Naive thymus-derived CD4-positive, alpha-beta T cell (primary cell): ENCODE data around the gene FARP2. TPM values are rescaled to one million over a fixed set of nuclear protein-coding genes. Genes with fewer than 3 reads are reported as not detected.
"Not testable (repeated sequence)": the region's sequence is repeated elsewhere in the genome, so short reads cannot be mapped to it uniquely, and the experiment has no call there.

Source experiments
- ATAC-seq: fragments of 150-1000 bp; cut with Tn5 transposase; 2 replicates; pipeline ENCODE4 v1.10.0; 2021; ENCODE audit warnings: mild to moderate bottlenecking, moderate library complexity
- CTCF ChIA-PET: fragments of 350-600 bp; sonication (Branson Sonifier 250); formaldehyde crosslinking; loops from one replicate; lab custom pipeline; 2021; ENCODE audit warnings: antibody characterized with exemption; lab: Charles Lee
- POLR2A ChIA-PET: fragments of 350-600 bp; sonication (Branson Sonifier 250); formaldehyde crosslinking; loops from one replicate; lab custom pipeline; 2021; ENCODE audit warnings: antibody characterized with exemption, inconsistent platforms; lab: Charles Lee
- DNase-seq, 9 donors: peaks; one replicate each; pipeline versions ENCODE4 v3.0.0 to v3.0.0-alpha.2; 2020 to 2022; ENCODE audit warnings: mixed read lengths in 1 of 9
- H3K27ac ChIP-seq: one replicate; pipeline ENCODE4 v1.7.0; 2013; ENCODE audit warnings: mild to moderate bottlenecking, low read depth, low read length, moderate library complexity
- H3K27me3 ChIP-seq, 2 donors: one replicate each; pipeline ENCODE4 v1.7.0; 2013; ENCODE audit warnings: low read length in 2 of 2, mild to moderate bottlenecking in 2 of 2, moderate library complexity in 2 of 2; ENCODE audit not compliant: control insufficient read depth in 2 of 2, insufficient read depth in 2 of 2
- H3K36me3 ChIP-seq, 3 experiments: 1 replicate in 2 of 3; 2 replicates in 1 of 3; pipeline ENCODE4 v1.7.0; 2013; ENCODE audit warnings: low read length in 3 of 3, mild to moderate bottlenecking in 3 of 3, moderate library complexity in 1 of 3; ENCODE audit not compliant: insufficient read depth in 3 of 3, control insufficient read depth in 2 of 3
- H3K4me1 ChIP-seq, 2 donors: one replicate each; pipeline ENCODE4 v1.7.0; 2013; ENCODE audit warnings: low read length in 2 of 2, mild to moderate bottlenecking in 2 of 2, moderate library complexity in 1 of 2; ENCODE audit not compliant: control insufficient read depth in 2 of 2, insufficient read depth in 2 of 2
- H3K4me3 ChIP-seq: 2 replicates; pipeline ENCODE4 v1.7.0; 2013; ENCODE audit warnings: mild to moderate bottlenecking, low read length
- H3K9me3 ChIP-seq, 3 experiments: 1 replicate in 2 of 3; 2 replicates in 1 of 3; pipeline ENCODE4 v1.7.0; 2013; ENCODE audit warnings: low read length in 3 of 3; ENCODE audit not compliant: control insufficient read depth in 2 of 3
- H3K27ac Mint-ChIP-seq, 9 donors: one replicate each; pipeline ENCODE4 v1.8.0; 2020 to 2022; ENCODE audit warnings: mixed read lengths in 9 of 9, mild to moderate bottlenecking in 8 of 9, moderate library complexity in 5 of 9, inconsistent platforms in 2 of 9
- H3K27me3 Mint-ChIP-seq, 5 donors: one replicate each; pipeline ENCODE4 v1.8.0; 2021 to 2022; ENCODE audit warnings: mixed read lengths in 5 of 5, mild to moderate bottlenecking in 1 of 5
- H3K36me3 Mint-ChIP-seq, 5 donors: one replicate each; pipeline ENCODE4 v1.8.0; 2020 to 2022; ENCODE audit warnings: mixed read lengths in 5 of 5, mild to moderate bottlenecking in 3 of 5, inconsistent platforms in 1 of 5
- H3K4me1 Mint-ChIP-seq, 7 donors: one replicate each; pipeline ENCODE4 v1.8.0; 2020 to 2022; ENCODE audit warnings: mixed read lengths in 7 of 7, mild to moderate bottlenecking in 3 of 7, inconsistent platforms in 1 of 7
- H3K4me3 Mint-ChIP-seq, 10 donors: one replicate each; pipeline ENCODE4 v1.8.0; 2020 to 2022; ENCODE audit warnings: mild to moderate bottlenecking in 10 of 10, mixed read lengths in 10 of 10, moderate library complexity in 6 of 10, inconsistent platforms in 2 of 10
- H3K9me3 Mint-ChIP-seq, 11 donors: one replicate each; pipeline ENCODE4 v1.8.0; 2020 to 2022; ENCODE audit warnings: mixed read lengths in 11 of 11, mild to moderate bottlenecking in 4 of 11, inconsistent platforms in 1 of 11, moderate library complexity in 1 of 11
- intact Hi-C, 2 donors: fragments of 100-400 bp; cut with micrococcal nuclease; formaldehyde crosslinking; loops; one replicate each; pipeline ENCODE4 v1.15.1; 2023
- polyA plus RNA-seq, 2 donors: library from polyadenylated mRNA; unstranded; fragments of 300-500 nt; fragmentation: Illumina TruSeq; gene quantifications; one replicate each; pipeline ENCODE4 v1.2.3, GENCODE V29; 2021
- total RNA-seq, 6 experiments: library from RNA in 5 of 6; stranded (reverse) in 5 of 6; gene quantifications; 1 replicate in 5 of 6; 2 replicates in 1 of 6; pipeline ENCODE4 v1.2.3 and lab custom pipeline; 2021 to 2026

FARP2 gene
- total and polyA plus RNA-seq, 7 experiments from 2014 or later = 6.2 to 31.0 (median 19.5) TPM

DNA sequence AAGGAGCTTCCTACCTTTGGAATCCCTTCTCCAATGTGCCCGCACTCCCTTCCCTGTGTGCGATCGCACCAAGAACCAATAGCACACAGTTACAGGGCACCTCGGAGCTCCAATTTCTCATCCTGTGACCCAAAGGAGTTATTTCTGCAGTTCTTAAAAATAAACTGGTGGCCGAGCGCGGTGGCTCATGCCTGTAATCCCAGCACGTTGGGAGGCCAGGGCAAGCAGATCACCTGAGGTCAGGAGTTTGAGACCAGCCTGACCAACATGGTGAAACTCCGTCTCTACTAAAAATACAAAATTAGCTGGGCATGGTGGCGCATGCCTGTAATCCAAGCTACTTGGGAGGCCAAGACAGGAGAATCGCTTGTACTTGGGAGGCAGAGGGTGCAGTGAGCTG, 150.2 kb downstream of the FARP2 start:
- POLR2A ChIA-PET = interaction anchor here (0.7 to 1.0 kb wide), 2 partner anchors 19 to 51 kb away, joined by 3 to 4 read pairs; no protein-coding TSS in a partner anchor
- Mint-ChIP-seq H3K4me1 (peaks cover 17 to 33% (median 24%) of the 10 kb centered on the region in 7 donors), H3K4me3 (peak overlapping the region in 6 of 10 donors; percentile 5 to 92 (median 81))
- H3K27ac ChIP-seq, H3K27me3 Mint-ChIP-seq, CTCF ChIA-PET, H3K27ac Mint-ChIP-seq, H3K27me3 ChIP-seq, H3K4me3 ChIP-seq, H3K36me3 Mint-ChIP-seq, H3K9me3 ChIP-seq, H3K9me3 Mint-ChIP-seq, DNase-seq, ATAC-seq: not testable (repeated sequence)
- H3K4me1 ChIP-seq = peaks cover 7 to 16% of the 10 kb centered on the region in 2 donors
- intact Hi-C loops = loop anchor here (5.0 to 10.0 kb wide), 3 partner anchors 359 to 1479 kb away; partner anchors contain the start of genes DUSP28 (in 1 of the 2), NDUFA10 (in 1 of the 2), PASK (in 1 of the 2) and RNPEPL1 (in 1 of the 2)
- H3K36me3 ChIP-seq = peaks cover 0 to 17% (median 0%) of the 10 kb centered on the region in 3 experiments

DNA sequence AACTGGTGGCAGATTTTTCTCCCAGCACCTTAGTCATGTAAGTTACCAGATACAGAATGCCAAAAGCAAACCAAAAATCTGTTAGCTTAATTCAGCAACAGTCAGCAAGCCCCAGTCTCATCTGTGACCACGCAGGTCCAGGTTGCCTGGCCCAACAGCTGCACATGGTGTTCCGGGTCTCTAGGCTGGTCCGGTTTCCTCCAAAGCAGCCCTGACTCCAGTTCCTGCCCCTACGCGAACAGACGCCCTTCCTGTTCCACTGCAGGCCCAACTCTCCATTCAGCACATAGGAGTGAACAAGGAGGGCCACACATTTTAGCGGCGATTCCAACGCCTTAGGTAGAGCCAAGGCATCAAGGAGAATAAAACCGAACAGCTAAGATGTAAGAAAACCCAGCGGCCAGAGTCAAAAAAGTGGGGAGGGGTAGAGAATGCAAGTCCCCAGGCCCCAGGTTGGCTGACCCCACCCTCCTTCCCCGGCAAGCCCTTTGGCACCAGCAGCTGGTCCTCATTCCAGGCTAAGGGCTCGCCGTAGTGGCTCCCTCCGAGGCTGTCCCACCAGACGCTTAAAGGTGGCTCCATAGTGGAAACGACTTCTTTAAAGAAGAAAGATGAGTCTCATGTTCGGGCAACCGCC, 150.8 kb downstream of the FARP2 start:
- ATAC-seq (no peak), DNase-seq (no peak)
- H3K4me1 ChIP-seq = peaks cover 7 to 16% of the 10 kb centered on the region in 2 donors
- peaks cover 0 to 1% (median 0%) of the 10 kb centered on the region in 5 donors for H3K27me3 Mint-ChIP-seq
- H3K9me3 ChIP-seq = no peaks in the 10 kb centered on the region
- intact Hi-C loops = loop anchor here (5.0 to 10.0 kb wide), 3 partner anchors 360 to 1480 kb away; partner anchors contain the start of genes DUSP28 (in 1 of the 2), NDUFA10 (in 1 of the 2), PASK (in 1 of the 2) and RNPEPL1 (in 1 of the 2)
- H3K36me3 ChIP-seq = peaks cover 0 to 13% (median 0%) of the 10 kb centered on the region in 3 experiments
- no peaks in the 10 kb centered on the region for H3K9me3 Mint-ChIP-seq
- H3K27ac Mint-ChIP-seq = peak overlapping the region in 3 of 9 donors; percentile 36 to 59 (median 42)
- H3K27ac ChIP-seq = no peak overlapping the region
- peaks cover 17 to 33% (median 24%) of the 10 kb centered on the region in 7 donors for H3K4me1 Mint-ChIP-seq
- POLR2A ChIA-PET = interaction anchor here (0.7 to 1.0 kb wide), 2 partner anchors 19 to 50 kb away, joined by 3 to 4 read pairs; no protein-coding TSS in a partner anchor
- H3K4me3 Mint-ChIP-seq = peak overlapping the region; percentile 67 to 92 (median 82)
- CTCF ChIA-PET = no interaction called here
- H3K4me3 ChIP-seq = peak overlapping the region; percentile 70
- H3K27me3 ChIP-seq = no peaks in the 10 kb centered on the region
- H3K36me3 Mint-ChIP-seq = peaks cover 0 to under 1% (median 0%) of the 10 kb centered on the region in 5 donors

DNA sequence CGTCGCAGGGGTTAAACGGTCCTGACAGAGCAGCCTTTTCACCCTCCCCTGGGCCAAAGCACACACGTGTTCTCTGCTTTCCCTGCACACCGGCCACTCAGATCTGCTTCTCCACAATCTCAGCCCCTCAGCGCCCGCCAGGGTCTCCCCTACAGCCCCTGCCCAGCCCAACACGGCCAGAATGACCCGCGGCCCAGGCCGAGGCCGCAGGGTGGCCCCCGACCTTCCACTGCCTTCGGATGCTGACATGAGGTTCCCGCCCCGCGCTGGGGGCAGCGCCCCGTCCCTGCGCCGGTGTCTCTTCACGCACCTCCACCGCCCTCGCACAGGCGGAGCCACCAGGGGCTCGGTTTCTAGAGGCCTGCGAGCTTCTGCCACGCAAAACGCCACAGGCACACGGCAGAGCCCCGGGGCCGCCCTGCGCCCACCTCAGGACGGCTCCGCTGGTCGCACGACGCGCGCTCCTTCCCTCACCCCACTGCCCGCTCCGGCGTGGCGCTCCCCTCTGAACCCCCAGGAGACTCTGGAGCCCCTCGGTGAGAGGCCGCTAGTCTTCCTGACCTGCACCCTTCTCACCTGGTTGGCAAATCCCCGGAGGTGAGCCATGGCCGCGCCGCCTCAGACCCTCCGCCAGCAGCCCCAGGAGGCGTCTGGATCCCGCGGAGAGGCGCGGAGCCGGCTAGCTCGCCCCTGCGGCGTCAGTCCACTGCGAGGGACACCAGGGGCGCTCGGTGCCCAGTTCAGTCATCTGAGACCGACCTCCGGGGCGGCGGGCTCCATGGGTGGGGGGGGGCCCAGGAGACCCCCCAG, 151.6 kb downstream of the FARP2 start:
- Histone ChIP-seq H3K27me3 (no peaks in the 10 kb centered on the region), H3K27ac (peak overlapping the region; percentile 81), H3K4me1 (peaks cover 7 to 16% of the 10 kb centered on the region in 2 donors), H3K36me3 (peaks cover 0 to 10% (median 0%) of the 10 kb centered on the region in 3 experiments), H3K9me3 (no peaks in the 10 kb centered on the region), H3K4me3 (peak overlapping the region; percentile 70)
- intact Hi-C loops = loop anchor here (1.0 to 10.0 kb wide), 22 partner anchors 34 to 1480 kb away; partner anchors contain the start of genes ATG4B (in 2 of the 2), D2HGDH (in 2 of the 2), DTYMK (in 2 of the 2) and FARP2 (in 2 of the 2)
- peak overlapping the region; percentile 67 to 92 (median 82) for H3K4me3 Mint-ChIP-seq
- H3K36me3 Mint-ChIP-seq = peaks cover 0 to 4% (median 0%) of the 10 kb centered on the region in 5 donors
- H3K27ac Mint-ChIP-seq = peak overlapping the region in 3 of 9 donors; percentile 17 to 59 (median 36)
- peaks cover 0 to 1% (median 0%) of the 10 kb centered on the region in 5 donors for H3K27me3 Mint-ChIP-seq
- ATAC-seq = no peak
- H3K4me1 Mint-ChIP-seq = peaks cover 17 to 33% (median 24%) of the 10 kb centered on the region in 7 donors
- peak; percentile 15 to 56 (median 30) for DNase-seq
- POLR2A ChIA-PET = interaction anchor here (1.1 kb wide), 1 partner anchor 96 kb away, joined by 3 read pairs; no protein-coding TSS in a partner anchor
- CTCF ChIA-PET = no interaction called here
- no peaks in the 10 kb centered on the region for H3K9me3 Mint-ChIP-seq

DNA sequence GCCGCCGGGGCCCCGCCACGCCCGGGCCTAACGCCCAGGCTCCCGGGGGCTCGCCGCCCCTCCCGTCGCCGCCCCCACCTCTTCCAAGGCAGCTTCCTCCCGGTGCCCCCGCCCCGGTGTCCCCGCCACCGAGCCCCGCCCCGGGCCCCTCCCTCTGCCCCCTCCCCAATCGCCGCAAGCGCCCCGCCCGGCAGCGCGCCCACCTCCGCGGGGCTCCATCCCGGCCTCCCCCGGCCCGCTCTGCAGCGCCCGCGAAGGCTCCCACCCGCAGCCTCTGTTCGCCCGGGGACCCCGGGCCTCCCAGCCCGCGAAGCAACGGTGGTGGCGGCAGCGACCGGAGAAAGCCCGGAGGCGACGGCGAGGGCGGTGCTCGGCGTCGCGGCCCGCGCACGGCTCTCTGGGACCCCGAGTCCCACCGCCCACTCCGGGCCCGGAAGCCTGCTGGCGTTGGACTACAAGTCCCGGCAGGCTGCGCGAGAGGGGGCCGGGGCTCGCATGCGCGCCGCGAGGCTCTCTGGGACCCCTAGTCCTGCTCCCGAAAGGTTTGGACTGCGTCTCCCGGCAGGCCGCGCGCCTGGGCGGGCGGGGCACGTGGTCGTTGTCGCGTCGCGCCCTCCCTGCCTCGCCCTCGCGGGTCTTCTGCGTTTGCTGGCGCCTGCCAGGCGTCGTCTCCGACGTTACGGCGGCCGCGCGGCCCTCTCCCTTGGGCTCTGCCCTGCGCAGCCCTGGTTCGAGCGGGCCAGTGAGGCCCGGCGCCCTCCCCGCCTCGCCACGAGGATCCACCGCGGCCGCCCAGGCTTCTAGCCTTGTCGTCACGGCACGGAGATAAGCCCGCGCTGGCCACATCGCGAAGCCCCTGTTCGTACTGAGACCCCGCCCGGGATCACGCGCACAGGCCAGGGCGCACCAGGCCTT, 152.4 kb downstream of the FARP2 start, which contains the start of gene STK25:
STK25 (minus strand) TSS at position 345 of the 915 bp plus-strand sequence. CDS start 549 bp downstream, outside the sequence.
- ChIA-PET CTCF (no interaction called here), POLR2A (interaction anchor here (1.1 kb wide), 1 partner anchor 97 kb away, joined by 3 read pairs; no protein-coding TSS in a partner anchor)
- peak; percentile 93 to 98 (median 97) for DNase-seq
- ATAC-seq = peak; percentile 96
- H3K4me3 Mint-ChIP-seq = peak within 1 kb of the TSS; percentile 80 to 92 (median 86)
- peak within 1 kb of the TSS; percentile 70 for H3K4me3 ChIP-seq
- peaks cover 0 to 10% (median 0%) of the 10 kb centered on the region in 3 experiments for H3K36me3 ChIP-seq
- intact Hi-C loops = loop anchor here (1.0 to 10.0 kb wide), 22 partner anchors 33 to 1481 kb away; partner anchors contain the start of genes ATG4B (in 2 of the 2), D2HGDH (in 2 of the 2), DTYMK (in 2 of the 2) and FARP2 (in 2 of the 2)
- H3K4me1 Mint-ChIP-seq = peaks cover 17 to 33% (median 24%) of the 10 kb centered on the region in 7 donors
- no peaks in the 10 kb centered on the region for H3K9me3 ChIP-seq
- peak within 1 kb of the TSS; percentile 81 for H3K27ac ChIP-seq
- peaks cover 0 to 4% (median 0%) of the 10 kb centered on the region in 5 donors for H3K36me3 Mint-ChIP-seq
- peaks cover 0 to 1% (median 0%) of the 10 kb centered on the region in 5 donors for H3K27me3 Mint-ChIP-seq
- no peaks in the 10 kb centered on the region for H3K27me3 ChIP-seq
- peak within 1 kb of the TSS; percentile 67 to 91 (median 85) for H3K27ac Mint-ChIP-seq
- peaks cover 7 to 16% of the 10 kb centered on the region in 2 donors for H3K4me1 ChIP-seq
- no peaks in the 10 kb centered on the region for H3K9me3 Mint-ChIP-seq

DNA sequence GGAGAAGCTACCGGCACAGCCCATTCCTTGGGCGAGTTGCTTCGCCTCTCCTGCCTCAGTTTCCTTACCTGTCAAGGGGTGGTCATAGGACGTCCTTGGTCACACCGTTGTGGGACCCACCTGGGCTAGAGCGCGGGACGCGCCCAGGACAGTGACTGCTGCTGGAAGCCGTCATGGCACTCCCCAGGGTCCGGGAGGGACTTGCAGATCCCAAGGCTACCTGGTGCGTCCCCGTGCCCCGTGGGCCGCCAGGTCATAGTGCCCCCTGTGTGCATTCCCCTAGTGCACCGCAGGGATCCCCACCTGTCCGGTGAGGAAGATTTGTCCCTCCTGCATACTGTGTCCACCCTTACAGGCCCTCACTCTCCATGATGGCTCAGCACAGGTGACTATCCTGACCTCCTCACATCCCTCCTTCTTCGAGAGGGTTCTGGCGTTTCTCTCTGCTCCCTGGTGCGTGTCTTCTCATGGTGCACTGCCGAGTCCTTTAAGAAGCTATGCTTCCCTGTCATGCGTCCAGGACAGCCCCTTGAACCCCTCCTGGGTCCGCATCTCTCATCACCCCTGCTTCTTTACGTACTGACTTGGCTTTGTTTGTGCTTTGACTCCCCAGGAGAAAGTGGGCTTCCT, 153.2 kb downstream of the FARP2 start:
- intact Hi-C loops = loop anchor here (2.0 to 10.0 kb wide), 7 partner anchors 64 to 1482 kb away; partner anchors contain the start of genes DUSP28 (in 1 of the 2), NDUFA10 (in 1 of the 2), PASK (in 1 of the 2) and RNPEPL1 (in 1 of the 2)
- Histone ChIP-seq H3K9me3 (no peaks in the 10 kb centered on the region), H3K36me3 (peaks cover 0 to 7% (median 0%) of the 10 kb centered on the region in 3 experiments), H3K27me3 (no peaks in the 10 kb centered on the region), H3K4me3 (peak overlapping the region; percentile 70), H3K27ac (peak overlapping the region; percentile 81), H3K4me1 (peaks cover 7 to 16% of the 10 kb centered on the region in 2 donors)
- ChIA-PET CTCF (no interaction called here), POLR2A (interaction anchor here (1.1 kb wide), 1 partner anchor 98 kb away, joined by 3 read pairs; no protein-coding TSS in a partner anchor)
- ATAC-seq (no peak), DNase-seq (no peak)
- Mint-ChIP-seq H3K27me3 (peaks cover 0 to 1% (median 0%) of the 10 kb centered on the region in 5 donors), H3K36me3 (peaks cover 0 to 4% (median 0%) of the 10 kb centered on the region in 5 donors), H3K4me1 (peaks cover 15 to 33% (median 24%) of the 10 kb centered on the region in 7 donors), H3K4me3 (peak overlapping the region; percentile 75 to 92 (median 86)), H3K9me3 (no peaks in the 10 kb centered on the region), H3K27ac (peak overlapping the region; percentile 67 to 91 (median 85))
